Naive thymus-derived CD4-positive, alpha-beta T cell (primary cell): ENCODE measurements around the gene ZCCHC2. TPM values are rescaled to one million over a fixed set of nuclear protein-coding genes. Genes with fewer than 3 reads are reported as not detected.

Source experiments
- ATAC-seq: fragments of 150-1000 bp; cut with Tn5 transposase; 2 replicates; pipeline ENCODE4 v1.10.0; 2021; ENCODE audit warnings: mild to moderate bottlenecking, moderate library complexity
- CTCF ChIA-PET: fragments of 350-600 bp; sonication (Branson Sonifier 250); formaldehyde crosslinking; loops from one replicate; lab custom pipeline; 2021; ENCODE audit warnings: antibody characterized with exemption; lab: Charles Lee
- POLR2A ChIA-PET: fragments of 350-600 bp; sonication (Branson Sonifier 250); formaldehyde crosslinking; loops from one replicate; lab custom pipeline; 2021; ENCODE audit warnings: antibody characterized with exemption, inconsistent platforms; lab: Charles Lee
- DNase-seq, 9 donors: peaks; one replicate each; pipeline versions ENCODE4 v3.0.0 to v3.0.0-alpha.2; 2020 to 2022; ENCODE audit warnings: mixed read lengths in 1 of 9
- H3K27ac ChIP-seq: one replicate; pipeline ENCODE4 v1.7.0; 2013; ENCODE audit warnings: mild to moderate bottlenecking, low read depth, low read length, moderate library complexity
- H3K27me3 ChIP-seq, 2 donors: one replicate each; pipeline ENCODE4 v1.7.0; 2013; ENCODE audit warnings: low read length in 2 of 2, mild to moderate bottlenecking in 2 of 2, moderate library complexity in 2 of 2; ENCODE audit not compliant: control insufficient read depth in 2 of 2, insufficient read depth in 2 of 2
- H3K36me3 ChIP-seq, 3 experiments: 1 replicate in 2 of 3; 2 replicates in 1 of 3; pipeline ENCODE4 v1.7.0; 2013; ENCODE audit warnings: low read length in 3 of 3, mild to moderate bottlenecking in 3 of 3, moderate library complexity in 1 of 3; ENCODE audit not compliant: insufficient read depth in 3 of 3, control insufficient read depth in 2 of 3
- H3K4me1 ChIP-seq, 2 donors: one replicate each; pipeline ENCODE4 v1.7.0; 2013; ENCODE audit warnings: low read length in 2 of 2, mild to moderate bottlenecking in 2 of 2, moderate library complexity in 1 of 2; ENCODE audit not compliant: control insufficient read depth in 2 of 2, insufficient read depth in 2 of 2
- H3K4me3 ChIP-seq: 2 replicates; pipeline ENCODE4 v1.7.0; 2013; ENCODE audit warnings: mild to moderate bottlenecking, low read length
- H3K9me3 ChIP-seq, 3 experiments: 1 replicate in 2 of 3; 2 replicates in 1 of 3; pipeline ENCODE4 v1.7.0; 2013; ENCODE audit warnings: low read length in 3 of 3; ENCODE audit not compliant: control insufficient read depth in 2 of 3
- H3K27ac Mint-ChIP-seq, 9 donors: one replicate each; pipeline ENCODE4 v1.8.0; 2020 to 2022; ENCODE audit warnings: mixed read lengths in 9 of 9, mild to moderate bottlenecking in 8 of 9, moderate library complexity in 5 of 9, inconsistent platforms in 2 of 9
- H3K27me3 Mint-ChIP-seq, 5 donors: one replicate each; pipeline ENCODE4 v1.8.0; 2021 to 2022; ENCODE audit warnings: mixed read lengths in 5 of 5, mild to moderate bottlenecking in 1 of 5
- H3K36me3 Mint-ChIP-seq, 5 donors: one replicate each; pipeline ENCODE4 v1.8.0; 2020 to 2022; ENCODE audit warnings: mixed read lengths in 5 of 5, mild to moderate bottlenecking in 3 of 5, inconsistent platforms in 1 of 5
- H3K4me1 Mint-ChIP-seq, 7 donors: one replicate each; pipeline ENCODE4 v1.8.0; 2020 to 2022; ENCODE audit warnings: mixed read lengths in 7 of 7, mild to moderate bottlenecking in 3 of 7, inconsistent platforms in 1 of 7
- H3K4me3 Mint-ChIP-seq, 10 donors: one replicate each; pipeline ENCODE4 v1.8.0; 2020 to 2022; ENCODE audit warnings: mild to moderate bottlenecking in 10 of 10, mixed read lengths in 10 of 10, moderate library complexity in 6 of 10, inconsistent platforms in 2 of 10
- H3K9me3 Mint-ChIP-seq, 11 donors: one replicate each; pipeline ENCODE4 v1.8.0; 2020 to 2022; ENCODE audit warnings: mixed read lengths in 11 of 11, mild to moderate bottlenecking in 4 of 11, inconsistent platforms in 1 of 11, moderate library complexity in 1 of 11
- intact Hi-C, 2 donors: fragments of 100-400 bp; cut with micrococcal nuclease; formaldehyde crosslinking; loops; one replicate each; pipeline ENCODE4 v1.15.1; 2023
- polyA plus RNA-seq, 2 donors: library from polyadenylated mRNA; unstranded; fragments of 300-500 nt; fragmentation: Illumina TruSeq; gene quantifications; one replicate each; pipeline ENCODE4 v1.2.3, GENCODE V29; 2021
- total RNA-seq, 6 experiments: library from RNA in 5 of 6; stranded (reverse) in 5 of 6; gene quantifications; 1 replicate in 5 of 6; 2 replicates in 1 of 6; pipeline ENCODE4 v1.2.3 and lab custom pipeline; 2021 to 2026

The ZCCHC2 gene
- total RNA-seq (10 to 100 TPM; 51.1 to 68.5 (median 63.1) TPM), polyA plus RNA-seq (1 to 10 TPM; 1.8 to 2.6 TPM), total RNA-seq (lab: John Stamatoyannopoulos, UW) (90.2 reads per million, percentile 83 among the genes with 10 or more reads in this experiment)

- POLR2A ChIA-PET, result interaction anchor here (0.8 to 3.2 kb wide), 11 partner anchors 9 to 900 kb away, joined by 3 to 31 read pairs (median 5); partner anchors contain the start of genes PHLPP1, PIGN, RELCH and VPS4B
- intact Hi-C loops, result loop anchor here (1.0 to 10.0 kb wide), 14 partner anchors 16 to 1448 kb away; partner anchors contain the start of genes PHLPP1 (in 2 of the 2), PIGN (in 2 of the 2), RELCH (in 2 of the 2) and VPS4B (in 2 of the 2)
- Mint-ChIP-seq H3K4me3 (peak within 1 kb of the TSS; percentile 91 to 98 (median 96)), H3K9me3 (peaks cover 0 to 3% (median 0%) of the 10 kb centered on the region in 11 donors), H3K27ac (peak within 1 kb of the TSS; percentile 62 to 97 (median 93)), H3K4me1 (peaks cover 21 to 44% (median 37%) of the 10 kb centered on the region in 7 donors), H3K27me3 (no peaks in the 10 kb centered on the region), H3K36me3 (peaks cover 0 to 28% (median 0%) of the 10 kb centered on the region in 5 donors)
- H3K27me3 ChIP-seq, result no peaks in the 10 kb centered on the region
- peak; percentile 88 for ATAC-seq
- H3K4me3 ChIP-seq, result peak within 1 kb of the TSS; percentile 81
- peaks cover 0 to 4% (median 0%) of the 10 kb centered on the region in 3 experiments for H3K36me3 ChIP-seq
- CTCF ChIA-PET, result interaction anchor here (1.0 to 2.0 kb wide), 2 partner anchors 97 to 101 kb away, joined by 3 to 13 read pairs; no protein-coding TSS in a partner anchor
- H3K27ac ChIP-seq, result peak within 1 kb of the TSS; percentile 88
- peaks cover 23 to 26% of the 10 kb centered on the region in 2 donors for H3K4me1 ChIP-seq
- H3K9me3 ChIP-seq, result no peaks in the 10 kb centered on the region
- peak; percentile 96 to 100 (median 99) for DNase-seq
Observed at GRCh38 chr18:62522504-62523254, at the start of gene ZCCHC2. TSS of gene ZCCHC2 (plus strand) at chr18:62523025. CDS start at chr18:62523425, 400 bp downstream.

- no peak for ATAC-seq
Observed at GRCh38 chr18:62479574-62479973, 43.3 kb upstream of the ZCCHC2 start.

DNA sequence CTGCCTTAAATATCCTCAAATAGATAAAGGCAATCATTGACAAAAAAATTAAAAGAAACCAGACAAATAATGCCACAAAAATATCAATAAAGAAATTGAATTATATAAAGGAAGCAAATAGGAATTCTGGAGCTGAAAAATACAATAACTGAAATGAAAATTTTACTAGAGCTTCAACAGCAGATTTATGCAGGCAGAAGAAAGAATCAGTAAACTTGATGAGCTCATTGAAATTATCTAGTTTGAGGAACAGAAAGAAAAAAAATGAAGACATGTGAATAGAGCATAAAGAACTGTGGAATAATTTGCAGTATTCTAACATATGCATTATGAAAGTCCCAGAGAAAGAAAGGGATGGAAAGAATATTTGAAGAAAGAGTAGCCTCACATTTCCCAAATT lies 41.9 kb upstream of the ZCCHC2 start:
- H3K36me3 ChIP-seq, result no peaks in the 10 kb centered on the region
- H3K27ac ChIP-seq, result no peak overlapping the region
- DNase-seq, result no peak
- H3K27me3 ChIP-seq, result no peaks in the 10 kb centered on the region
- Mint-ChIP-seq H3K9me3 (peaks cover 3 to 36% (median 22%) of the 10 kb centered on the region in 11 donors), H3K4me3 (no peak overlapping the region), H3K4me1 (no peaks in the 10 kb centered on the region), H3K36me3 (peaks cover 0 to 15% (median 4%) of the 10 kb centered on the region in 5 donors), H3K27me3 (peaks cover 15 to 49% (median 28%) of the 10 kb centered on the region in 5 donors), H3K27ac (no peak overlapping the region)
- ATAC-seq, result no peak
- no peaks in the 10 kb centered on the region for H3K4me1 ChIP-seq
- H3K9me3 ChIP-seq, result peaks cover 0 to 14% (median 4%) of the 10 kb centered on the region in 3 experiments
- CTCF ChIA-PET, result no interaction called here
- intact Hi-C loops, result no loop called here
- POLR2A ChIA-PET, result interaction anchor here (0.6 kb wide), 1 partner anchor 24 kb away, joined by 8 read pairs; no protein-coding TSS in a partner anchor
- H3K4me3 ChIP-seq, result no peak overlapping the region

More at GRCh38 chr18:62479574-62479973, 43.3 kb upstream of the ZCCHC2 start:
- H3K9me3 Mint-ChIP-seq, result peaks cover 3 to 44% (median 22%) of the 10 kb centered on the region in 11 donors
- H3K36me3 Mint-ChIP-seq, result peaks cover 0 to 15% (median 4%) of the 10 kb centered on the region in 5 donors
- H3K27ac Mint-ChIP-seq, result no peak overlapping the region
- no peaks in the 10 kb centered on the region for H3K36me3 ChIP-seq
- no peak overlapping the region for H3K4me3 ChIP-seq
- H3K27me3 ChIP-seq, result no peaks in the 10 kb centered on the region
- H3K4me1 ChIP-seq, result no peaks in the 10 kb centered on the region
- no peaks in the 10 kb centered on the region for H3K4me1 Mint-ChIP-seq
- no peak for DNase-seq
- ChIA-PET CTCF (no interaction called here), POLR2A (no interaction called here)
- peaks cover 0 to 14% (median 4%) of the 10 kb centered on the region in 3 experiments for H3K9me3 ChIP-seq
- peaks cover 20 to 53% (median 28%) of the 10 kb centered on the region in 5 donors for H3K27me3 Mint-ChIP-seq
- intact Hi-C loops, result no loop called here
- H3K27ac ChIP-seq, result no peak overlapping the region
- no peak overlapping the region for H3K4me3 Mint-ChIP-seq

DNA sequence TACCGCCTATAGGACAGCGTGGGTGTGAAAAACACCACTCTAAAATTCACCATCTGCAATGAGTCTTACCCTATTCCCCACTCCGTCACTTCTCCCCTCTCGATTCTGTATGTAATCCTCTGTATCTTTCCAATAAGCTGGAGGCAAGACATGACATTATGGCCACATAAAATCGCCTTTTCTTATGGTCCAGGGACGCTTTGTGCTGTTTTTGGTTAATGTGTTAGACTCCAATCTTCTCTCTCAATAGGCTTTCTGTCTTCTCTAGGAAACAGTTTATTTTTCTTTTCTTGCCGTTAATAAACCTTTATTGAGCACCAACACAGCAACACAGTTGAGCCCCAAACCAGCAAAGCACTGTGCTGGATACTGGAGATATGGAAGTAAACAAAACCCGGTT lies 37.9 kb upstream of the ZCCHC2 start:
- no peaks in the 10 kb centered on the region for H3K4me1 ChIP-seq
- POLR2A ChIA-PET, result interaction anchor here (0.6 kb wide), 1 partner anchor 636 kb away, joined by 3 read pairs; no protein-coding TSS in a partner anchor
- Mint-ChIP-seq H3K27me3 (peaks cover 0 to 34% (median 21%) of the 10 kb centered on the region in 5 donors), H3K27ac (no peak overlapping the region), H3K9me3 (peaks cover 3 to 27% (median 16%) of the 10 kb centered on the region in 11 donors), H3K4me1 (no peaks in the 10 kb centered on the region), H3K4me3 (no peak overlapping the region), H3K36me3 (peaks cover 0 to 15% (median 4%) of the 10 kb centered on the region in 5 donors)
- no peak overlapping the region for H3K27ac ChIP-seq
- peaks cover 0 to 13% (median 4%) of the 10 kb centered on the region in 3 experiments for H3K9me3 ChIP-seq
- no peaks in the 10 kb centered on the region for H3K27me3 ChIP-seq
- ATAC-seq (no peak), DNase-seq (no peak)
- no peak overlapping the region for H3K4me3 ChIP-seq
- H3K36me3 ChIP-seq, result no peaks in the 10 kb centered on the region
- intact Hi-C loops, result no loop called here
- CTCF ChIA-PET, result no interaction called here

DNA sequence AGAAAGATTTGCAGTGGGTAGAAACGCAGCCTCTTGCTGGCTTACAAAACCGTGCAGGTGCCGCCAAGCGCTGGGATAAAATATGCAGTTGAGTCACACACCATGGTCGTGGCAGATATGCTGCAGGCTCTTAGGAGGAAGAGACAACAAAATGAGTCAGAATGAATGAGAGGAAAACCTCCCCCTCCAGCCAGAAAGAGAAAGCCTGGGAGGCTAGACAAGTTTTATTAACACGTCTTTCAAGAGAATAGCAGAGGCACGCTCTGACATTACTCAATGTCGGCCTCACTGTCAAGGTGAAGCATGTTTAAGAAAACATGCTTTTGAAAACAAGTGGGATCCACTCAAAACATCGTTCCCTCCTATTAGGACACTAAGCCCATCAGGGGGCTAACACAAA lies 37.1 kb upstream of the ZCCHC2 start:
- Mint-ChIP-seq H3K4me1 (no peaks in the 10 kb centered on the region), H3K4me3 (no peak overlapping the region), H3K27me3 (peaks cover 0 to 35% (median 22%) of the 10 kb centered on the region in 5 donors), H3K36me3 (peaks cover 0 to 7% (median 4%) of the 10 kb centered on the region in 5 donors), H3K9me3 (peaks cover 3 to 19% (median 10%) of the 10 kb centered on the region in 11 donors), H3K27ac (no peak overlapping the region)
- no peak for DNase-seq
- Histone ChIP-seq H3K36me3 (no peaks in the 10 kb centered on the region), H3K4me3 (no peak overlapping the region), H3K4me1 (no peaks in the 10 kb centered on the region), H3K9me3 (peaks cover 0 to 5% (median under 1%) of the 10 kb centered on the region in 3 experiments), H3K27me3 (peaks cover 0 to 4% of the 10 kb centered on the region in 2 donors), H3K27ac (no peak overlapping the region)
- POLR2A ChIA-PET, result no interaction called here
- CTCF ChIA-PET, result no interaction called here
- no peak for ATAC-seq
- intact Hi-C loops, result no loop called here

DNA sequence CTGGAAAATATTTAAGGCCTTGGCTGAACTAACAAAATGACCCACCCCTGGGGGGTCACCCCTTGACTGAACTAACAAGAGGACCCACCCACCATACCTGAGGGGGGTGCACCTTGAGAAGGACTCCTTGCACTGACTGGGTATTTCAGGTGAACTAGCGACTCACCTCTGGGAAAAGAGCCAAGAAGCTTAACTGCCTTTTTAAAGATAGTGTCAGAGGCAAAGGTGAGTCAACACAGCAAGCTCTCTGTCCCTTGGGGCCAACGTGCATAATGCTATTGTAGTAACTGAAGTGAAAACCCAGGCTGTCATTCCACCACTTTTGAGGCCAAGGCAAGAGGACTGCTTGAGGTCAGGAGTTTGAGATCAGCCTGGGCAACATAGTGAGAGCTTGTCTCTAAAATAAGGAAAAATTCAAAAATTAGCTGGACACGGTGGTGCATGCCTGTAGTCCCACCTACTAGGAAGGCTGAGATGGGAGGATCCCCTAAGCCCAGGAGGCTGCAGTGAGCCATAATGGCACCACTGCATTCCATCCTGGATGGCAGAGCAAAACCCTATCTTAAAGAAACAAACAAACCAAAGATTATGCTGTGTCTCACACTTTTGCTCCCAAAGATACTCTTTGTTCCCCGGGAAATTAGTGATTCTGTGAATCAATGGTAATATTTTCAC lies 36.4 kb upstream of the ZCCHC2 start:
- H3K4me3 Mint-ChIP-seq, result no peak overlapping the region
- peaks cover 0 to 4% of the 10 kb centered on the region in 2 donors for H3K27me3 ChIP-seq
- peaks cover 0 to 12% (median 5%) of the 10 kb centered on the region in 11 donors for H3K9me3 Mint-ChIP-seq
- no peaks in the 10 kb centered on the region for H3K36me3 ChIP-seq
- H3K4me1 ChIP-seq, result no peaks in the 10 kb centered on the region
- no peak for DNase-seq
- H3K4me3 ChIP-seq, result no peak overlapping the region
- CTCF ChIA-PET, result interaction anchor here (0.7 kb wide), 1 partner anchor 51 kb away, joined by 3 read pairs; no protein-coding TSS in a partner anchor
- H3K36me3 Mint-ChIP-seq, result peaks cover 0 to 1% (median 0%) of the 10 kb centered on the region in 5 donors
- no peaks in the 10 kb centered on the region for H3K9me3 ChIP-seq
- intact Hi-C loops, result no loop called here
- POLR2A ChIA-PET, result no interaction called here
- no peak overlapping the region for H3K27ac ChIP-seq
- H3K27me3 Mint-ChIP-seq, result peaks cover 3 to 35% (median 22%) of the 10 kb centered on the region in 5 donors
- H3K4me1 Mint-ChIP-seq, result peaks cover 0 to 1% (median 0%) of the 10 kb centered on the region in 7 donors
- ATAC-seq, result no peak
- H3K27ac Mint-ChIP-seq, result peak overlapping the region in 1 of 9 donors; percentile 14
